Sigmoid colon (tissue), 4 donors: Measurements from ENCODE around the gene DHRS7B.
A peak's percentile ranks its signal among the peaks of the same experiment; 100 is the strongest.

Experiments
- CTCF ChIP-seq, 4 experiments: fragments of 450-650 bp in 3 of 4; fragments of 200-600 bp in 1 of 4; IDR thresholded peaks; one replicate each; pipeline ENCODE4 v1.5.1; 2016 to 2019; ENCODE audit warnings: antibody characterized with exemption in 4 of 4, mild to moderate bottlenecking in 3 of 4, moderate library complexity in 2 of 4
- EP300 ChIP-seq, 4 donors: sonication (generic); formaldehyde crosslinking; IDR thresholded peaks; one replicate each; pipeline ENCODE4 v1.6.1; 2017; ENCODE audit warnings: antibody characterized with exemption in 4 of 4
- POLR2A ChIP-seq, 2 donors: fragments of 450-650 bp; IDR thresholded peaks; one replicate each; pipeline ENCODE4 v1.6.1; 2016; ENCODE audit warnings: antibody characterized with exemption in 2 of 2, mild to moderate bottlenecking in 2 of 2, moderate library complexity in 2 of 2

GRCh38 chr17:21129023-21129681 lies 2.4 kb downstream of the DHRS7B start:
- TF ChIP-seq CTCF (IDR thresholded peaks at IDR 0.05) (peak in 3 of 4 experiments; percentile 31 to 41 (median 36)), EP300 (IDR thresholded peaks at IDR 0.05) (no peak), POLR2A (IDR thresholded peaks at IDR 0.05) (no peak)
